CD14-positive monocyte (primary cell): Measurements from ENCODE around the gene EBI3. TPM values are rescaled to one million over a fixed set of nuclear protein-coding genes. Genes with fewer than 3 reads are reported as not detected.

Experiments
- DNase-seq, 3 donors: peaks; one replicate each; pipeline ENCODE4 v3.0.0-alpha.2; 2011 to 2022
- H2AFZ ChIP-seq: 2 replicates; pipeline ENCODE4 v1.6.0; 2012; ENCODE audit warnings: mild to moderate bottlenecking, low read depth, low read length, inconsistent platforms; ENCODE audit not compliant: insufficient read depth, poor library complexity, severe bottlenecking
- H3K27ac ChIP-seq, 2 donors: 1 replicate in 1 of 2; 2 replicates in 1 of 2; pipeline ENCODE4 v1.5.1; 2012 to 2013; ENCODE audit warnings: low read length in 2 of 2, control low read depth in 1 of 2, inconsistent platforms in 1 of 2, low read depth in 1 of 2, mild to moderate bottlenecking in 1 of 2
- H3K27me3 ChIP-seq, 2 donors: one replicate each; pipeline versions ENCODE4 v1.6.0 to v1.6.1; 2011 to 2013; ENCODE audit warnings: low read length in 2 of 2; ENCODE audit not compliant: control insufficient read depth in 2 of 2, insufficient read depth in 2 of 2
- H3K36me3 ChIP-seq, 2 donors: replicated peaks in 1 of 2; 1 replicate in 1 of 2; 2 replicates in 1 of 2; pipeline versions ENCODE4 v1.5.1 to v1.6.1; 2012 to 2013; ENCODE audit warnings: low read length in 2 of 2, control low read depth in 1 of 2, inconsistent platforms in 1 of 2, mild to moderate bottlenecking in 1 of 2; ENCODE audit not compliant: insufficient read depth in 2 of 2, control insufficient read depth in 1 of 2
- H3K4me1 ChIP-seq, 2 donors: 1 replicate in 1 of 2; 2 replicates in 1 of 2; pipeline versions ENCODE4 v1.5.1 to v1.6.1; 2012 to 2013; ENCODE audit warnings: low read length in 2 of 2, control low read depth in 1 of 2, inconsistent platforms in 1 of 2, mild to moderate bottlenecking in 1 of 2, moderate library complexity in 1 of 2; ENCODE audit not compliant: insufficient read depth in 2 of 2, control insufficient read depth in 1 of 2
- H3K4me2 ChIP-seq: replicated peaks from 2 replicates; pipeline ENCODE3; 2012; ENCODE audit warnings: low read length, moderate library complexity, mild to moderate bottlenecking; ENCODE audit not compliant: poor library complexity, severe bottlenecking; ENCODE audit errors: extremely low read depth
- H3K4me3 ChIP-seq, 3 experiments: fragments of 200-600 bp in 1 of 3; sonication (generic) in 1 of 3; replicated peaks in 1 of 3; 1 replicate in 2 of 3; 2 replicates in 1 of 3; pipeline ENCODE4 v1.5.1; 2011 to 2013; ENCODE audit warnings: low read length in 3 of 3, mild to moderate bottlenecking in 3 of 3, control low read depth in 2 of 3, low read depth in 2 of 3, inconsistent platforms in 1 of 3, moderate library complexity in 1 of 3
- H3K79me2 ChIP-seq: 2 replicates; pipeline ENCODE4 v1.6.0; 2012; ENCODE audit warnings: mild to moderate bottlenecking, control low read depth, inconsistent platforms, low read length, moderate library complexity; ENCODE audit not compliant: insufficient read depth
- H3K9ac ChIP-seq: 2 replicates; pipeline ENCODE4 v1.6.0; 2017; ENCODE audit warnings: low read length, mild to moderate bottlenecking; ENCODE audit not compliant: insufficient read depth, poor library complexity, severe bottlenecking
- H3K9me3 ChIP-seq, 2 donors: replicated peaks in 1 of 2; 1 replicate in 1 of 2; 2 replicates in 1 of 2; pipeline versions ENCODE4 v1.5.1 to v1.6.1; 2012 to 2013; ENCODE audit warnings: low read length in 2 of 2, control low read depth in 1 of 2; ENCODE audit not compliant: control insufficient read depth in 1 of 2, insufficient read depth in 1 of 2
- H4K20me1 ChIP-seq: 2 replicates; pipeline ENCODE4 v1.6.0; 2012; ENCODE audit warnings: mild to moderate bottlenecking, low read length, control low read depth, moderate library complexity; ENCODE audit not compliant: insufficient read depth
- H3K27ac Mint-ChIP-seq, 7 donors: one replicate each; pipeline ENCODE4 v1.8.0; 2020; ENCODE audit warnings: mild to moderate bottlenecking in 7 of 7, mixed read lengths in 7 of 7, moderate library complexity in 6 of 7, inconsistent platforms in 2 of 7
- H3K27me3 Mint-ChIP-seq, 3 donors: one replicate each; pipeline ENCODE4 v1.8.0; 2021 to 2022; ENCODE audit warnings: low read depth in 3 of 3, mild to moderate bottlenecking in 3 of 3, mixed read lengths in 3 of 3, moderate library complexity in 3 of 3, inconsistent platforms in 1 of 3
- H3K36me3 Mint-ChIP-seq, 2 donors: one replicate each; pipeline ENCODE4 v1.8.0; 2020; ENCODE audit warnings: mixed read lengths in 2 of 2, inconsistent platforms in 1 of 2, mild to moderate bottlenecking in 1 of 2
- H3K4me1 Mint-ChIP-seq: one replicate; pipeline ENCODE4 v1.8.0; 2020; ENCODE audit warnings: mild to moderate bottlenecking, mixed read lengths
- H3K4me3 Mint-ChIP-seq, 2 donors: one replicate each; pipeline ENCODE4 v1.8.0; 2020; ENCODE audit warnings: mild to moderate bottlenecking in 2 of 2, mixed read lengths in 2 of 2, moderate library complexity in 1 of 2
- H3K9me3 Mint-ChIP-seq, 7 donors: one replicate each; pipeline ENCODE4 v1.8.0; 2020 to 2022; ENCODE audit warnings: mixed read lengths in 7 of 7, mild to moderate bottlenecking in 6 of 7, moderate library complexity in 6 of 7, inconsistent platforms in 2 of 7
- WGBS: methylation state at CpG from one replicate; pipeline ENCODE4 v1.1.5; 2013; ENCODE audit warnings: missing lambda C conversion rate; ENCODE audit not compliant: insufficient coverage; 5-methylcytosine and 5-hydroxymethylcytosine counted together
- intact Hi-C, 2 donors: fragments of 100-400 bp; cut with micrococcal nuclease; formaldehyde crosslinking; loops; one replicate each; pipeline versions ENCODE4 v1.15.0 to v1.15.1; 2023
- polyA plus RNA-seq, 3 donors: library from polyadenylated mRNA; depleted of rRNA in 1 of 3; unstranded in 2 of 3; stranded (reverse) in 1 of 3; fragments of 300-500 nt in 2 of 3; fragments of >200 nt in 1 of 3; fragmentation: Illumina TruSeq in 2 of 3; gene quantifications; 1 replicate in 2 of 3; 2 replicates in 1 of 3; pipeline ENCODE4 v1.2.3, GENCODE V29; 2012 to 2021
- TF ChIP-seq, protein P1 (sequence below): fragments of 200-600 bp; IDR thresholded peaks from one replicate; pipeline ENCODE4 v1.8.0; 2022; ENCODE audit warnings: antibody characterized with exemption, mild to moderate bottlenecking

Gene EBI3
- polyA plus RNA-seq, 3 donors = 0.14 to 0.40 TPM; not detected in 1

DNA sequence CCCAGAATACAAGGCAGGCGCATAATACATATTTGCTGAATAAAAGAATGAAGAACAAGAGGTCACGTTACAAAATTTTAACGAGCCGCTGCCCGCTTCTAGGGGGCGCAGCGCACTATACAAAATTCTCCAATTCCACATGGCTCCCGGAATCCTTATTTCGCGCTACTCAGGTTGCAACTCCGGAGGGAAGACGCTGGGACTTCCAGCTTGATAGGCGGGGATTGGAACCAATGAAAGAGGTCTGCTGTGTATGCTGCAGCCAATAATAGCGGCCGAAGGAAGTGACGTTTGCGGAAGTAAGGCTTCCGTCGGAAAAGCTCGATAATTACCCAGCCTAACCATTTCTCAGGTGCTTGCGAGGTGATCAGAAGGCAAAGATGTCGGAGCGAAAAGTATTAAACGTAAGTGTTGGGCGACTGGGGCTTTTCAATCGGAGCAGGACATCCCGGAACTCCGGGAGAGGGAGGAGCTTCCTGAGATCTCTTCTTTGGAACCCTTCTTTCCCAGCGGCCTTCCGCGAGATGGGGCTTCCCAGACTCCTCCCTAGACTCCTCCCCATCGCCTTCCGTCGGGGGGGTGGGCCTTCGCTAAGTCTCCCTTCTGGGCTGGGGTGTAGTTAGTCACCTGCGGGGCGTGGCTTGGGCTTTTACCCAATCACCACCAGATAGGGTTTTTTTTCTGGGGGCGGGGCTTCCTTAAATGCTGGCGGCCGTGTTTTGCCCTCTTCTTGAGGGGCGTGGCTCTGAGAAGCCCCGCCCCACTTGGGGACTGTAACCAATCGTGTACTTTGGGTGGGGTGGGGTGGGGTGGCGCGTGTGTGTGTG lies 17.7 kb downstream of the EBI3 start, which contains the start of gene YJU2:
Gene YJU2, plus strand, starts transcription at position 314 of the 827 bp plus-strand sequence. Its CDS starts 67 bp downstream, at position 381.
- TF ChIP-seq, protein P1, sequence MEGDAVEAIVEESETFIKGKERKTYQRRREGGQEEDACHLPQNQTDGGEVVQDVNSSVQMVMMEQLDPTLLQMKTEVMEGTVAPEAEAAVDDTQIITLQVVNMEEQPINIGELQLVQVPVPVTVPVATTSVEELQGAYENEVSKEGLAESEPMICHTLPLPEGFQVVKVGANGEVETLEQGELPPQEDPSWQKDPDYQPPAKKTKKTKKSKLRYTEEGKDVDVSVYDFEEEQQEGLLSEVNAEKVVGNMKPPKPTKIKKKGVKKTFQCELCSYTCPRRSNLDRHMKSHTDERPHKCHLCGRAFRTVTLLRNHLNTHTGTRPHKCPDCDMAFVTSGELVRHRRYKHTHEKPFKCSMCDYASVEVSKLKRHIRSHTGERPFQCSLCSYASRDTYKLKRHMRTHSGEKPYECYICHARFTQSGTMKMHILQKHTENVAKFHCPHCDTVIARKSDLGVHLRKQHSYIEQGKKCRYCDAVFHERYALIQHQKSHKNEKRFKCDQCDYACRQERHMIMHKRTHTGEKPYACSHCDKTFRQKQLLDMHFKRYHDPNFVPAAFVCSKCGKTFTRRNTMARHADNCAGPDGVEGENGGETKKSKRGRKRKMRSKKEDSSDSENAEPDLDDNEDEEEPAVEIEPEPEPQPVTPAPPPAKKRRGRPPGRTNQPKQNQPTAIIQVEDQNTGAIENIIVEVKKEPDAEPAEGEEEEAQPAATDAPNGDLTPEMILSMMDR = peak; percentile 58
- intact Hi-C loops = loop anchor here (1.0 to 10.0 kb wide), 6 partner anchors 88 to 225 kb away; partner anchors contain the start of genes CHAF1A (in 1 of the 2), HDGFL2 (in 1 of the 2), MPND (in 1 of the 2) and STAP2 (in 1 of the 2)
- peak within 1 kb of the TSS; percentile 78 for H3K4me2 ChIP-seq
- peak within 1 kb of the TSS; percentile 90 to 100 for H3K27ac ChIP-seq
- peak; percentile 99 to 100 (median 100) for DNase-seq
- Mint-ChIP-seq H3K4me1 (peaks cover 12% of the 10 kb centered on the region), H3K9me3 (peaks cover 1 to 15% (median 9%) of the 10 kb centered on the region in 7 donors), H3K27ac (peak within 1 kb of the TSS; percentile 99 to 100 (median 100)), H3K27me3 (peaks cover 0 to 3% (median 0%) of the 10 kb centered on the region in 3 donors), H3K36me3 (peaks cover 31 to 37% of the 10 kb centered on the region in 2 donors), H3K4me3 (peak within 1 kb of the TSS; percentile 83 to 98)
- peaks cover 13 to 14% of the 10 kb centered on the region in 2 donors for H3K4me1 ChIP-seq
- H3K9ac ChIP-seq = peak within 1 kb of the TSS; percentile 93
- H3K36me3 ChIP-seq = peaks cover 28 to 33% of the 10 kb centered on the region in 2 donors
- peaks cover 8% of the 10 kb centered on the region for H4K20me1 ChIP-seq
- peaks cover 2 to 7% of the 10 kb centered on the region in 2 donors for H3K9me3 ChIP-seq
- WGBS = 0% methylated on average over 5 of the region's 45 CpGs
- H2AFZ ChIP-seq = peak within 1 kb of the TSS; percentile 97
- H3K4me3 ChIP-seq = peak within 1 kb of the TSS; percentile 59 to 98 (median 84)
- H3K79me2 ChIP-seq = peaks cover 7% of the 10 kb centered on the region
- no peaks in the 10 kb centered on the region for H3K27me3 ChIP-seq

DNA sequence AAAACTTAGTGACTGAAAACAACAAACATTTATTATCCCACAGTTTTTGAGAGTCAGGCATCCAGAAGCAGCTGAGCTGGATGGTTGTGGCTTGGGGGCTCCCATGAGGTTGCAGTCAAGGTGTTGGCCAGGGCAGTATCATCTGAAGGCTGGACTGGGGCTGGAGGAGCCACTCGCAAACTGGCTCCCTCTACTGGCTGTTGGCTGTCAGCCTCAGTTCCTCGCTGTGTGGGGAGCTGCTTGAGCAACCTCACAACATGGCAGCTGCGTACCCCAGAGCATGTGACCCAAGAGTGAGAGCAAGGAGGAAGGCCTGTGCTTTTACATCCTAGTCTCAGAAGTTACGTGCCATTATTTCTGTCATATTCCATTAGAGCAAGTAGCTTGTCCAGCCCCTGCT lies 27.2 kb downstream of the EBI3 start:
- 100% methylated on average over 1 of the region's 4 CpGs for WGBS
- peaks cover 6% of the 10 kb centered on the region for H3K4me1 Mint-ChIP-seq
- peaks cover 67 to 81% of the 10 kb centered on the region in 2 donors for H3K36me3 ChIP-seq
- no peaks in the 10 kb centered on the region for H4K20me1 ChIP-seq
- no peaks in the 10 kb centered on the region for H3K79me2 ChIP-seq
- H3K4me3 ChIP-seq = no peak overlapping the region
- intact Hi-C loops = no loop called here
- no peak overlapping the region for H2AFZ ChIP-seq
- H3K4me3 Mint-ChIP-seq = no peak overlapping the region
- no peak overlapping the region for H3K4me2 ChIP-seq
- H3K27me3 ChIP-seq = no peaks in the 10 kb centered on the region
- no peak for DNase-seq
- peaks cover 23 to 35% of the 10 kb centered on the region in 2 donors for H3K9me3 ChIP-seq
- no peak overlapping the region for H3K27ac ChIP-seq
- H3K9ac ChIP-seq = no peak overlapping the region
- TF ChIP-seq, protein P1 = no peak
- H3K9me3 Mint-ChIP-seq = peaks cover 7 to 29% (median 22%) of the 10 kb centered on the region in 7 donors
- H3K27me3 Mint-ChIP-seq = peaks cover 0 to 1% (median 0%) of the 10 kb centered on the region in 3 donors
- H3K4me1 ChIP-seq = peaks cover 5 to 7% of the 10 kb centered on the region in 2 donors
- H3K36me3 Mint-ChIP-seq = peaks cover 63 to 99% of the 10 kb centered on the region in 2 donors
- H3K27ac Mint-ChIP-seq = peak overlapping the region in 1 of 7 donors; percentile 63
